ENCODE measurements around the gene ZNF746.
"Not testable (repeated sequence)": the region's sequence is repeated elsewhere in the genome, so short reads cannot be mapped to it uniquely, and the experiment has no call there.

Gene ZNF746

DNA sequence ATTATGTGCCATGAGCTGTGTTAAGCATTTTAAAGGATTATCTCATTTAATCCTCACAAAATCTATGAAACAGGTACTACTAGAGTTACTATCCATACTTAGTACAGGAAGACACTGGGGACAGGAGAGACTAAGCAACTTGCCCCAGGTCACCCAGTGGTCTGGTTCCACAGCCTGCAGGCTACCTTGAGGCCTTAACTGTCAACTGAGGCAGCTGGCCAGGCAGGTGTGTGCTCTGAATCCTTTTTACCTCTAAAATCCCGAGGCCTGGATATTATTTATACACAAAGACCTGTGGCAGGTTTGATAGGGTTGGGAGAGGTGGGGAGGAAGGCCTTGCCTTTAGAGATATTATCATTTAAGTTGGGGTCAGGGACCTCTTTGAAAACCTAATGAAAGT lies 39.8 kb downstream of the ZNF746 start:
- no peak for DNase-seq

DNA sequence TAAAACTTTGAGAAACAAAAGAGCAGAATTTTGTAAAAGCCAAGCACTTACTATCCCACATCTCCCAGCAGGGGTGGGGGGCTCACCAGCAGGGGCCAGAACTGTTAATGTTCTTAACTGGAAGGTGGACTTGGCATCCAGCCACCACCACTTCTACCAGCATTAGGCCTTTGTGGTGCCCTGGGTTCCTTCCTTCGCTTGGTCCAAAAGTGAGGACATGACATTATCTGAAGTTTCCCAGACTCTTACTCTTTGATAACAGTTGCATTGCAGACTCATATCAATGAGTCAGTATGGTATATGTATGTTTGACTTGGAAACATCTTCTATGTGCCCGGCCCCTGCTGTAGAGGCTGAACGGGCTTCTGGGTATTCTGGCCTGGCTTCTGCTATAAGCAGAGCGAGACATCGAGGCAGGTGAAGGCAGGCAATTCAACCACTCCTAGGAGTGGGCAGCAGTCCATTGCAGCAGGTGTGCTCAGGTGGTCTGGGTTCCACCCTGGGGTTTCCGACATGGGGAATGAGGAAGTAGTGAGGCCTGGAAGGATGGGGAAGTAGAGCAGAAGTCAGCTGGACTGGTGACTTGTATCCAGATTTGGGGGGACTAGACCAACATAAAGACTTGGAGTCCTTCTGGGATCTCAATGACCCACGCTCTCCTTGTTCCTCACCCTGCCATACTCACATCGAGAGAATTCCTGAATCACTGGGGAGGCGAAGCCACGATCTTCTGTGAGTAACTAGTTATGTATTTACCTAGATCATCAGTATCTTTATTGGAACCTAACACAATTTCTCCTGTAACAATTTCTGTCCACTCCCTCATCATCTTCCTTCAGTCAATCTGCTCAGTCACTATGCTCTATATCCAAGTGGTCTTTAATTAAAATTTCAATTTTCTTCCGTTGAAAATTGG lies 40.8 kb downstream of the ZNF746 start:
- no peak for DNase-seq

DNA sequence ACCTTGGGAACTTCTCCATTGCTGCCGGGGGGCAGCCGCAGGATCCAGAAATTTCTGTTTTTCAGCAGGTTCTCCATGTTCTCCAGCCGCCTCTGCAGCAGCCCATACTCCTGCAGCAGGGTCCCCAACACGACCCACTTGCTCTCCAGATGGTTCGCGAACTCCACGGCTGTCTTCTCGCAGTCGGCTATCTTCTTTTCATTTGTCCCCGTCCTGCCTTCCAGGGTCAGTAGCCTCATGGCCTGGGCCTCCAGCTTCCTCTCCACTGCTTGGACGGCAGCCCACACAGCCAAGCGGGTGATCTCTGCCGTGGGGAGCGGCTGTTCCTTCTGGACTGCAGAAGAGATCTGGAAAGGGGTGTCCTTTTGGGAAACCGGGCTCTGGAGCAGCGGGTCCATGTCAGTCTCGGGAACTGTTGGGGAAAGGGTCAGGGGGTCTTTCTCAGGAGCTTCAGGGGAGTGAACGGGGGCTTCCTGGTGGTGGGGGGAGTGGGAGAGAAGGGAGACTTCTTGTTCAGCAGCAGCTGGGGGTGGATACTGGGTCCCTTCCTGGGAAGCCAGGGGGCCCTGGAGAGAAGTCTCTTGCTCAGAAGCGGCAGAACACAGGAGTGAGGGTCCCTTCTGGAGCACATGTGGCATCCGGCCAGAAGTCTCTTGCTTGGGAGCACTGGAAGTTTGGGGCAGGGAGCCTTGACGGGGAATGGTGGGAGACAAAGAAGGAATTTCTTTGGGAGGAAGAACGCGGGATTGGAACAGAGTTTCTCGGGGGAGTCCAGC lies 42.2 kb downstream of the ZNF746 start:
- DNase-seq = no peak

DNA sequence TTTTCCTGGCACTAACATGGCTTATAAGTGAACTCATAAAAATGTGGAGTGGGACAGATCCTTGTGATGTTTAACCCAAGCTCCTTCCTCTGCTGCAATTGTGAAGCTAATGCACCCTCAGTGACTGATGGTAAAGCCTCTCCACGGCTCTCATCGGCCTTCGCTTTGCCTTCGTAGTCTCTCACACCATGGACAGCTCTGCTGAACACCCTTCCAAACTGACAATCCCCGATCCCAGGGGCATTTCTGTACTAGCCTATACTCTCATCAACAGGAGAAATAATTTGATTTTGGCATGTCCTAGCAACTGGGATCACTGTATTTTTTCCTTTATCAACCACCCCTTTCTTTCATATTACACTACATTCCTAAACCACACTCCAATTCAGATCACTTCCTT lies 42.9 kb downstream of the ZNF746 start:
- DNase-seq = no peak

DNA sequence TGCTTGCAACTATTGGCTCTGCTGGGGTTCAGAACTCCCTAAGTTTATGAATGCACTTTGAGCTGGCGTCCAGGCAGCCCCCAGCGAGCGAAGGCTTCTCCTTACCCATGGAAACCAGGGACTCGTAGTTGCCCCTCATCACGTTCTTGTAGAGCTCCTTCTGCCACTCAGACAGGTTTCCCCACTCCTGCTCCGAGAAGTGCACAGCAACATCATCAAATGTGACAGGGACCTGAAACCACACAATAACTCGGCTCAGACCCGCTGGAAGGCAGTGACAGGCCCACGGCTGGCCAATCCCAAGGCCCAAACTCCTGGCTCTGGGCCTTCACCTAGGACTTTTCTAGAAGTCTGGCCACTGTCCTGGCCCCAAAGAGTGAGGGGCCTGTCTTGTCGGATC lies 43.6 kb downstream of the ZNF746 start:
- no peak for DNase-seq

DNA sequence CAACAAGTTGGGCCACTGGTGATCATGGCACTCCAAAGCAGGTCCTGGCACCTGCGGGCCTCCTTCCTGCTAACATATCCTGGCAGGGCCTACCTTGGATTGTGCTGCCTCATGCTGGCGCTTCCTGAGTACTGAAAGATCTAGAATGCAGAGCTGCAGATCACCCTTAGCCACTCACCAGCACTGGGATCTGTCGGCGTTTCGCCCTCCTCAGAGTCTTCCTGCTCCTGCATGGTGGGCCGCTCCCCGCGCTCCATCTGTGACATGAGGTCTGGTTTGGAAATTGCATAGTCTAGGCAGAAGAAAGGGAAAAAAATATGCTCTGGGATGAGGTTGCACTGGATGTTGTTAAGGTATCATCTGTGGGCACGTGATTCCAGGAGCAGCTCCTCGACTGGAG lies 46.8 kb downstream of the ZNF746 start:
- no peak for DNase-seq

DNA sequence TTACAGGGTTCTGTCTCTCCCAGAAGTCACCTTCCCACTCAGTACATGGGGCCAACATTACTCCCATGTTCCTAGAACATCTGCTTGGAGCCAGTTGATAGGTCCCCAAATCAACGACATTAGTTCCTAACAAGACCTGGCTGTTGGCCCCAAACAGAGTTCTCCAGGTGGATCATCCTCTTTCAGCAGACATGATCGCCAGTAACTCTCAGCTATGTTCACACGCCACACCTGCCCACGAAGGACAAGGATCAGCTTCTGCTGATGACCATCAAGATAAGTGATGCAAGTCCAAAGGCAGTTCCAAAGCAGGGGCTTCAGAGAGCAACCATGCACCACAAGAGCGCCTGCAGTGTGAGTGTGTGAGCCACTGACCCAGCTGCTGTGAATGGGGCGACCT lies 47.7 kb downstream of the ZNF746 start:
- DNase-seq = no peak

DNA sequence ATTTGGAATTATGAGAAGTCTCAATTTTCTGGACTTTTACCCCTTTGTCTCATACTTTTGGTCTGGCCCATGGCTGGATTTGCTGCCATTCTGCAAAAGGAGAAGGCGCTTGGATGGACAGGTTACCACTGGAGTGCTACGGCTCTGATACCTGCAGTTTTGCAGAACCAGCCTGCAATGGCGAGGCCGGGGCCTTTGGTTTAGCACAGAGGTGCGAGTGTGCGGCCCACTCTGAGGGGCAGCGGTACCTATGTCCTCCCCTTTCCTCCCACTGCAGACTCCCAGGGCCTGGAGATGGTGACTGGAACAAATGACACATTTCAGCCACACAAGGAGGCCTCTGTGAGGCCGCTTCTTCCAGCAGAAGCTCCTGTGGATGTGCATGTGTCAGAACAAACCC lies 48.6 kb downstream of the ZNF746 start:
- DNase-seq = no peak

DNA sequence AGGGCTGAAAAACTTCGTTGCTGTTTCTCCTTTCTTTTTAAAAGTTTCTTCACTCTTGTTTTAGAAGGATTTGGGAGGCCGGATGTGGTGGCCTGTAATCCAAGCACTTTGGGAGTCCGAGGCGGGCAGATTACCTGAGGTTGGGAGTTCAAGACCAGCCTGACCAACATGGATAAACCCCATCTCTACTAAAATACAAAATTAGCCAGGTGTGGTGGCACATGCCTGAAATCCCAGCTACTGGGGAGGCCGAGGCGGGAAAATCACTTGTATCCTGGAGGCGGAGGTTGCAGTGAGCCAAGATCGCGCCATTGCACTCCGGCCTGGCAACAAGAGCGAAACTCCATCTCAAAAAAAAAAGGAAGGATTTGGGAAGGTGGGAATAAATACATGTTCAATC lies 51.6 kb downstream of the ZNF746 start:
- not testable (repeated sequence) for DNase-seq

DNA sequence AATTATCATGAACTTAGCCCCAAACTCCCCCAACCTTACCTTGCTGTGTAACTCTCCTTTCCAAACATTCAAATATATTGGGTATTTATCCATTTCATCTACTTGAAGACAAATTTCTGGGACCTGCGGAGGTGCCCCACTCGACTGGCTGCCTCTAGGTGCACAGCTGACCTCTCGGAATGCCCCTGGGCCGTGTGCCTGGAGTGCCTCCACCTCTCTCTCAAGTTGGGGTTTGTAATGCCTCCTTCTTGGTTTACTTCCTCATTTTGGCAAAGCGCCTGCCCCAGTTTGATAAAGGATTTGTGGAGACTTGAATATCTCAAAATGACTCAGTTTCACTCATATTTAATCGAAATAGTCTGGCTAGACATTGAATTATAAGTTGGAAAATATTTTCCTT lies 53.3 kb downstream of the ZNF746 start:
- no peak for DNase-seq

DNA sequence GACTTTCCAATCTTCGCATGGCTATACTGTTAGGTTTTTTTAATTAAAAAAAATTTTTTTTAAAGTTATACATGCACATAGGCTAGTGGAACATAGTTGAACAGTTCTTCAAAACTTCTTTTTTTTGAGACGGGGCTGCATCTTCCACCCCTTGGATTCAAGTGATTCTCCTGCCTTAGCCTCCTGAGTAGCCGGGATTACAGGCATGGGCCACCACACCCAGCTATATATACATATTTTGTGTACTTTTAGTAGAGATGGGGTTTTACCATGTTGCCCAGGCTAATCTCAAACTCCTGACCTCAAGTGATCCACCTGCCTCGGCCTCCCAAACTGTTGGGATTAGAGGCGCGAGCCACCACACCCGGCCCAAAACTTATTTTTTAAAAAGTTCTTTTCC lies 54.1 kb downstream of the ZNF746 start:
- DNase-seq = no peak

DNA sequence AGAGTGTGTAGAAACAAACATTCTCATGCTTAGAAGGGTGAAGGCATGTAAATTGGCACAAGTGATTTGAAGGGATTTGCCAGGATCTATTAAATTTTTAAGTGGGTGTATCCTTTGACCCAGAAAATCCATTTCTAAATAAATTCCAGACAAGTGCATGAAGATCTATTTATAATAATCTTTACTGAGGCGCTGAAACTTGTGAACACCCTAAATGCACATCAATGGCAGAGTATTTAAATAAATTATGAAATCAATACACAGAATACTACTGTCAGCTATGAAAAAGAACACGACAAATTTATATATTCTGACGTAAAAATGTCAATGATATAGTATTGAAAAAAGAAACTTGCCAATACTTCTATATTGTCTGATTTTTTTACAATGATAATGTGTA lies 54.7 kb downstream of the ZNF746 start:
- DNase-seq = no peak

DNA sequence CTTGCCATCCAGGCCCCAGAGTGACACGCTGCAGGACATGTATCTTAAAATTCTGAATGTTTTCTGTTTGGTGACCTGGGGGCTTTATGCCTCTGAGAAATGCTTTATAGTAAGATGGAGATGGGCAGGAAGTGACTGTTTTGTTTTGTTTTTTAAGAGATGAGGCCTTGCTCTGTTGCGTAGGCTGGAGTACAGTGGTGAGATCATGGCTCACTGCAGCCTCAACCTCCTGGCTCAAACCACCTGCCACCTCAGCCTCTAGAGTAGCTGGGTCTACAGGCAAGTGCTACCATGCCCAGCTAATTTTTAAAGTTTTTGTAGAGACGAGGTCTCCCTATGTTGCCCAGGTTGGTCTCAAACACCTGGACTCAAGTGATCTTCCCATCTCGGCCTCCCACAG lies 57.4 kb downstream of the ZNF746 start:
- no peak for DNase-seq

DNA sequence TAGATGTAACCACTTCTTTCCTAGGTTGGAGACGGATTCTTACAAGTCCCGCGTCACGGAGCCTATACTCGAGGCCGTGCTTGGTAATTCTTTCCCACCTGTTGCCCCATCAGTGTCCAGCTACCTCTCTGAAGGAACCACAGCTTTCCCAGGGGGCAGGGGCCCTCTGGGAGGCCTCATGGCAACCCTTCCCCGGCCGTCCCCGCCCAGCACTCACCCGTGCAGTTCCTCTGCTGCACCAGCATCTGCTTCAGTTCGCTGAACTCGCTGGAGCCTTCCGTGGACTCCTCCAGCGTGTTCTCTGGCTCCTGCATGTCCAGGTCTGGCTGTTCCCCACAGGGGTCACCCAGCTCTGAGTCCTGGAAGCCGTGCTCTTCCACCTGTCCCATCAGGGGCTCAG lies 61.3 kb downstream of the ZNF746 start:
- no peak for DNase-seq

DNA sequence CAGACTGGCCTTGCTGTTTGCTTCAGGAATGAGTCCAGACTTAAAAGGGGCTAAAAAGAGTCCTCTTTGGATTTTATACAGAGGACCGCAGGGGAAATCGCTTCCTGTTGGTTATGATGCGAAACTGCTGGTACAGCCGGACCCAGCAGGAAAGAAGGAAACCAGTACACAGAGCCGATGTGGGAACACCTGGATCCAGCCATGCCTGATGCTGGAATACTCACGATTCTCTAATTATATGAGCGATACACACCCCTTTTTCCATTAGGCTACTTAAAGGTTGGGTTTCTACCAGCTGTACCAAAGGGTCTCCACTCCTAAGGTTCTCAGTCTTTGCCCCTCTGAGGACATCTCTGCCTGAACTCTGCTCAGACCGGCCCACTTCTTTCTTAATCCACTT lies 64.5 kb downstream of the ZNF746 start:
- DNase-seq = no peak

DNA sequence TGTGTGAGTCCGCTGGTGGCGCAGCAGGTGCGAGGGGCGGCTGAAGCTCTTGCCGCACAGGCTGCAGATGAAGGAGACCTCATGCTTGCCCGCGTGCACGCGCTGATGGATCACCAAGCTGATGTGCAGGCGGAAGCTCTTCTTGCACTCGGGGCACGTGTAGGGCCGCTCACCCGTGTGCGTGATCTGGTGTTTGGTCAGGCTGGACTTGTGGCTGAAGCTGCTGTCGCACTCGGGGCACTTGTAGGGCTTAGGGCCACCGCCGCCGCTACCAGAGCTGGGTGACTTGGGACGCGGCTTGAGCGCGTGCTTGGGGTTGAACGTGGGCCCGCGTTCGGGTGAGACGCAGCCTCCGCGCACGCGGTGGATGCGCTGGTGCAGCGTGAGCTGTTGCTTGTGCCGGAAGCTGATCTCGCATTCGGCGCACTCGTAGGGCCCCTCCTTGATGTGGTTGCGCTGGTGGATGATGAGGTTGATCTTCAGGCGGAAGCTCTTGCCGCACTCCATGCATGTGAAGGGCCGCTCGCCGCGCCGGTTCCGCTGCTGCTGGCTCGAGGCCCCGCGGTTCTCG lies 65.4 kb downstream of the ZNF746 start:
- DNase-seq = no peak

DNA sequence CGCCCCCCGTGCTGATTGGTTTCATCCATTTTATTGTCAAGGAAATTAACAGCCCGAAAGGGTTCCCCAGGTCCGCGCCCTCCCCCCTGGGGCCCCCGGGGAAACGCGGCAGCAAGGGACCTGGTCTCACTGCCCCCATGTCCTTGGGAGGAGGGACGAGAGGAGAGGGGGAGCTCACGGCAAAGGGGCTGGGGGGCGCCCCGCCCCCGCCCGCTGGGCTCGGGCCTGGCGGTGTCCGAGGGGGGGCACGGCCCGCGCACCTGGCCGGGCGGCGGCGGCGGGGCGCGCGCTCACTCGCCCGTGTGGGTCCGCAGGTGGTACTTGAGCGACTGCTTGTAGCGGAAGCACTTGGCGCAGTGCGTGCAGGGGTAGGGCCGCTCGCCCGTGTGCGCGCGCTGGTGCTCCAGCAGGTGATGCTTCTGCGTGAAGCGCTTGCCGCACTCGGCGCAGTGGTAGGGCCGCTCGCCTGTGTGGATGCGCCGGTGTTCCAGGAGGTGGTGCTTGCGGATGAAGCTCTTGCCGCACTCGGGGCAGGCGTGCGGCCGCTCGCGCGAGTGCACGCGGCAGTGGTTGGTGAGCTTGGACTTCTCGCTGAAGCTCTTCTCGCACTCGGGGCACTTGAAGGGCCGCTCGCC lies 66.0 kb downstream of the ZNF746 start:
- DNase-seq = no peak

DNA sequence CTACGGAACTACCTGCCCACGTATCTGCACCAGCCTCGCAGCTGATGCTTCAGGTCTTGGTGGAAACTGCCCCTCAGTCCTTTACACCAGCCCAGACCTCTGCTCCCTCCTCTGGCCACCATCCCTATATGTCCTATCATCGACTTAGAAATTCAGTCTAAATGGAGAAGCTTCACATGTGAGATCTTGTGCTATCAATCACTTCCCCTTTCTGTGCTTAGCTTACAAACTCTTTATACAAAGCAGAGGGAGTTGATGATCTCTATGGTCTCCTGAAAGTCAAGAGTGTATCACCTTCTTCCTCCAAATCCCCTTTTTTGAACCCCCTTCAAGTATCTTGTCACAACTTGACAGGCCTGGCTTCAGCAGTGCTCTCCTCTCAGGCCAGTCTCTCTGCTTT lies 67.4 kb downstream of the ZNF746 start:
- DNase-seq = no peak

DNA sequence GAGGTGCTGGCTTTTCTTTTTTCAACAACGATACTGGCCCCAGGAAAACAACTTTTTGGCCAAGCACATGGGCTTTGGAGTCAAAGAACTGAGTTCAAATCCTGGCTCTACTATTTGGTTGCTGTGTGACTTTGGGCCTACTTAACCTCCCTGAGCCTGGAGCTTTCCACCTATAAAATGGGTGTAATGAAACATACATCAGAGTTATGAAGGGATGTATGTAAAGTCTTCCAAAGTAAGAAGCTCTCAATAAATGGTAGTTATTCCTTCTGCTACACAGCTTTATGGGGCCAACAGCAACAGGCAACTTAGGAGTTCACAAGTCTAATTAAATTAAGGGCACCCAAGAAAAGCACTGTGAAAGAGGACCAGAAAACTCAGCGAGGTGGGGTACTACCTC lies 69.7 kb downstream of the ZNF746 start:
- no peak for DNase-seq

DNA sequence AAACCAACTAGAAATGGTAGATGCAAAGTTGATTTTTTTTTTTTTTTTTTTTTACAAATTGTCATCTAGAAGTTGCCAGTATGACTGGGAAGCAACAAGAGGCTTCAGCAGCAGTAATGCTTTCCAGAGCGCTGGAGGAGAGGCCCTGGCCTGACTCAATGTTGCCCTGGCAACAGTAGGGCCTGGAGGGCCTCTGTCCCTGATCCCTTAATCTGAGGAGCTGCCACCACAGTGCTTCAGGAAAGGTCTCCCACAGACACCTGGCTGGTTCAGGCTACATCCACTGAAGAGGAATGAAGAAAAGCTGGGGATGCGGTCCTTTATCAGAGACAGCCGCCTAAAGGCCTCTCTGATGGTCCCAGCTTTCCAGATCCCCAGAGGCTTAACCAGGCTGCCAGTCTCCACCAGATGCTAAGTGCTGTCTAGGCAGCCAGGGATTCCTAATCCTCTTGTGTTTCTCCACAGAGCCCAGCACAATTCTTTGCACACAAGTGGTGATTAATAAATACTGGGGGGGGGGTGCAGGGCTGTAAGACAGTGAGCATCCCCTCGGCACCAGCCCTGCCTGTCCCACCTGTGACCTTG lies 70.4 kb downstream of the ZNF746 start:
- no peak for DNase-seq

DNA sequence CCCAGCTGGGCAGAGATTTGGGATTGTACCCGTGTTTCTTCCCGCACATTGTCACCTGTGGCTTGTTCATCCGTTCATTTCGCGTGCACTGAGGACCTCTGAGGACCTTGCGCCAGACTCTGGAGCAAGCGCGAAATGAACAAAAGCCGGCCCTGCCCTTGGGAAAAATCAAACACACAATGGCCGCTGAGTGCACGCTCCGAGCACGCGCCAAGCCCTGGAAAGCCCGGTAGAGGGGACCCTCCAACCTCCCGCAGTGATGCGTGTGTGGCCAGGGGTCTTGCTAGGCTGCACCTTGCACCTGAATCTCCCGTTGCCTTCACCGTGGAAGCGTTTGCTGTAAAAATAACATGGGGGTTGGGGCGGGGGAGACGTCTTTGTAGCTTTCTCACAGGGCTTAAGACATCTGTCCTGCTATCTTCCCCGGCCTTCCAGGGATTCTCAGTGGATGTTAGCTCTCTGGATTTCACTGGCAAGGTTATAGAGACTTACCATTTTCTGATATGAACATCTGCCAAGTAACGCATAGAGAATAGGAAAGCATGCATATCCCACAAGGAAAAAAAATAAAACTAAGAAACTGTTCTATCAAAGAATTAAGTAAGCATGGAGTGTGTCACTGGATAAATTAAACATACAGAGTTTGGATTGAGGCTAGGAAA lies 74.0 kb downstream of the ZNF746 start:
- DNase-seq = no peak

DNA sequence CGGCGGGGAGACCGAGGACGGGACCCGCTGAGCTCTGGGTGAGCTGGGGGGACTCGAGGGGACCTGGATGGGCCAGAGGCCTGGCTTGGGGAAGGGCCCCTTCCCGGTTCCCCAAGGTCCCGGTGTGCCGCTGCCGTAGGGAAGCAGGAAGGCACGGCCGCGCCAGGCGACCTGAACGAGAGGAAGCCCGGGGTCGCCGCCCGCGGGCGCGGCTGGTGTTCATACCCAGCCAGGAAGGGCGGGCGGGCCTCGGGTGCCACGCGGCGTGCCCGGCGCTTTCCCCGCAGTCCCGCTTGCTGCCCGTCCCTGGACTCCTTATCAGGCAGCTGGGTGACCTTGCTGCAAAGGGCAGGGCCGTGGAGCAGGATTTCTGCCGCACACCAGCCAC lies 74.7 kb downstream of the ZNF746 start:
- peak; percentile 23 for DNase-seq
